GM19452 (cell line): Measurements from ENCODE around the gene KCNK17.
A peak's percentile ranks its signal among the peaks of the same experiment; 100 is the strongest.
"Not testable (repeated sequence)": the region's sequence is repeated elsewhere in the genome, so short reads cannot be mapped to it uniquely, and the experiment has no call there.

Experiments
- ATAC-seq: cut with Tn5 transposase; IDR thresholded peaks from one replicate; pipeline ENCODE4 v1.9.1; 2021; ENCODE audit not compliant: unreplicated experiment

KCNK17 gene

DNA sequence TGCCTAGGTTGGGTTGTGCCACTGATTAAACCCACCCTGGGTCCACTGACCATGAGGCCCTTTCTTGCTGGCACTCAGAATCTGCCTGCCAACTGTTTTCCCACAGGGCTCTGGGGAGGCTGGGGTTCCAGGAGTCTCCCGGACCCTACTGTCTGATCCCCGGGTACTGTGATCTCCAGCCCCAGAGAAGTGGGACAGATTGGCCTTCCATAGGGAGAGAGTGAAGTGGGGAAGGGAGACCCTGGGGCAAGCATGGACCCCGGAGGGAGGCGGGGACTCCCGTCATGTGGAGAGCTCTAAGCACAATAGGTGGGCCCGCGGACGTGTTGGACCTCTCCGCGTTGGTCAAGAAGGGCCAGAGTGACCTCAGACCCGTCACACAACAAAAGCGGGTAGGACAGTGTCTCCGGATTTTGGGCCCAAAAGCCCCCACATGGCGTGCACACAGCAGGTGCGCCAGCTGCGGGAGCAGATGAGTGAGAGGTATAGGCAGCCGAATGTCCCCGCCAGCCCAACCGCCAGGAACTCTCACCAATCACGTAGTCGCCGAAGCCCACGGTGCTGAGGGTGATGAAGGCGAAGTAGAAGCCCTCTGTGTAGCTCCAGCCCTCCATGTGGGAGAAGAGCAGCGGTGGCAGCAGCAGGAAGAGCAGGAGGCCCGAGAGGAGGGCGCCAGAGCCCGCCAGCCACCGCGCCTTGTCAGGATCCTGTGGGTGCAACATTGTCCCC lies 10.6 kb downstream of the KCNK17 start:
- ATAC-seq = no peak

DNA sequence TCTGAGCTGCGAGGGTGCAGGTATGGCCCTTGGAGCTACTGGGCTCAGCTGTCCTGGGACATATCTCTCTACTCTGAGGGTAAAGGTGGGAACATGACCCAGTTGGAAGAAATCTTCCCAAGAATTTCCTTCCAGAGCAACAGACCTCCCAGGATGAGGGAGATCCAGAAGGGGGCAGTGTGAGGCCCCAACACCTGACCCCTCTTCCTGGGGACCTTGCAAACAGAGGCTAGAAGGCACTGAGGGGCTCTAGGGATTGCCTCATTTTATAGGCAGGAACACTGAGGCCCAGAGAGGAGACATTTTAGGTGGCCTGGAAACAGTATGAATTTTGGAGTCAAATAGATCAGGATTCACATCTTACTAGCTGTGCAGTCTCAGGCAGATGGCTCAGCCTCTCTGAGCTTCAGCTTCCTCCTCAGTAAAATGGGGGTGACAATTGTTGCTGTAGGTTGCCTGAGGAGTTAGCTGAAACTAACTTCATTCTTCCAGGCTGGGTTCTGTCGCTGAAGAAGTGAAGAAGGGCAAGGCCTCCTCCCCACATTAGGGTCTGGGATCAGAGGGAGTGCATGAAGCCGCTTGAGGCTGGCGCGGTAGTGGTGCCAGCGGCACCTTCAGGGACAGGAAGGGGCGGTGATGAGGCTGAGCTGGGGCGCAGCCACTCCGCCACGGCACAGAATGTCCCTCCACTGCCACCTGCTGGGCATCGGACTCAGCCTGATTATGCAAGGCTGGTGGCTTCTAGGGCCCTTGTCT lies 11.4 kb downstream of the KCNK17 start:
- ATAC-seq = peak; percentile 71

DNA sequence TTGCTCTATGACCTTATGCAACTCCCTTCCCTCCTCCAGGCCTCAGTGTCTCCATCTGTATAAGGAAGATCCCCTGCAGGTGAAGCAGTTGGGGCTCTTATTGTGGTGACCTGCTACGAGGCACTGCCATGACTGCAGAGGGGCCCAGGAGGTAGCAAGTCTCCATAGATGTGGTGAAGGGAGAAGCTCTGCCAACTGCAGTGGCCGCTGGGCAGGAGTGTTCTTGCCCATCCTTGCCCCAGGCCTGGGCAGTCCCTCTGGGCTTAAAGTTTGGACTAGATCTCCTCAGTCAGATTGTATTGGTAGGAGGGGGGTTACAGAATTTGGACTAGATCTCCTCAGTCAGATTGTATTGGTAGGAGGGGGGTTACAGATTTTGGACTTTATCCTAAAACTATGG lies 12.2 kb downstream of the KCNK17 start:
- no peak for ATAC-seq

DNA sequence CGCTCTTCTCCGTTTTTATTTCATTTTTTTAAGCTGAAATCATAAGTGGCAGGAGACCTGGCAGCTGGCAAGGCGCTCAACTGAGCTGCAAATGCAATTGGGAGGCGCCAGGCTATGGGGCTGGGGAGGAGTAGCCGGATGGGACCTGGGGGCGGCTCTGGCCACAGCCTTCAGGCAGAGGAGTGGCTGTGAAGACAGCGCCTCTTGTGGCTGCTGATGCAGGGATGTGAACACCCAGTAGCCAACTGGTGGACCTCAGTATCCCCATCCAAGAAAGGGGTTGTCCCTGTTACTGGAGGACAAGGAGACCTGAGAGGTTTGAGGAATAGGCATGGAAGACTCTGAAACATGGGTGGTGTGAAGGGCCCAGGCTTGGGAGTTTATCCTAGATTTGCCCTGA lies 12.6 kb downstream of the KCNK17 start:
- no peak for ATAC-seq

DNA sequence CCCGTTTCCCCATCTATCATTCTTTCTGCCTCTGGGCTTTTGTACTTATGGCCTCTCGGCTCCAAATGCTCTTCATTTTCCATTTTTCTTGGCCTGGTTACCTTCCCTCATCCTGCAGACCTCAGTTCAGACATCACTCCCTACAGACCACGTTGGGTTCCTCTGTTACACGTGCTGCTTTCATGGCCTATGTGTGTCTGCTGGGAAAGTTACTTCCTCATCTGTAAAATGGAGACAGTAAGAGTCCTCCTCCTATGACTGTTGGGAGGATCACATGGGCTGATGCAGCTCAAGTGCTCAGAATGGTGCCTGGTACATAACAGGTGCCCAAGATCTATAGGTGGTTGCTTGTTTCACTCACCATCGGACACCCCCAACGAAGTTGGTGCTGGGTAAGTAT lies 13.5 kb downstream of the KCNK17 start:
- ATAC-seq = no peak

DNA sequence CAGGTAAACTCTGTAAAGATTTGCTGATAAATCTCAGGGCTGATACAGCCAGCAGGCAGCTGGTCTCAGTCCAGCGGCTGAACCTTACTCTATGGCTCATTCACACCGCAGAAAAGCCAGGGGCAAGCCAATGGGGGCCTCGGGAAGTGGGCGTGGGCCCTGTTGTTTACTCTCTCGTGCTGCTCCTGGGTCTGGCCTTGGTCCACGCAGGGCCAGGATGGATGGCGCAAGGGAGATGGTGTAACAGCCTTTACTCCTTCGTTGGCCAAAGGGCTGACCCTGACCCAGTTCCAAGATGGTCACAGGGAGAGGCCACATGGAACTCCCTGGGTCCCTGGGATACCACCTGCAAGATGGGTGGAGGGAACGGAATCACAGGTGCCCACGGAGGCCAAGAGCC lies 16.2 kb downstream of the KCNK17 start:
- no peak for ATAC-seq

DNA sequence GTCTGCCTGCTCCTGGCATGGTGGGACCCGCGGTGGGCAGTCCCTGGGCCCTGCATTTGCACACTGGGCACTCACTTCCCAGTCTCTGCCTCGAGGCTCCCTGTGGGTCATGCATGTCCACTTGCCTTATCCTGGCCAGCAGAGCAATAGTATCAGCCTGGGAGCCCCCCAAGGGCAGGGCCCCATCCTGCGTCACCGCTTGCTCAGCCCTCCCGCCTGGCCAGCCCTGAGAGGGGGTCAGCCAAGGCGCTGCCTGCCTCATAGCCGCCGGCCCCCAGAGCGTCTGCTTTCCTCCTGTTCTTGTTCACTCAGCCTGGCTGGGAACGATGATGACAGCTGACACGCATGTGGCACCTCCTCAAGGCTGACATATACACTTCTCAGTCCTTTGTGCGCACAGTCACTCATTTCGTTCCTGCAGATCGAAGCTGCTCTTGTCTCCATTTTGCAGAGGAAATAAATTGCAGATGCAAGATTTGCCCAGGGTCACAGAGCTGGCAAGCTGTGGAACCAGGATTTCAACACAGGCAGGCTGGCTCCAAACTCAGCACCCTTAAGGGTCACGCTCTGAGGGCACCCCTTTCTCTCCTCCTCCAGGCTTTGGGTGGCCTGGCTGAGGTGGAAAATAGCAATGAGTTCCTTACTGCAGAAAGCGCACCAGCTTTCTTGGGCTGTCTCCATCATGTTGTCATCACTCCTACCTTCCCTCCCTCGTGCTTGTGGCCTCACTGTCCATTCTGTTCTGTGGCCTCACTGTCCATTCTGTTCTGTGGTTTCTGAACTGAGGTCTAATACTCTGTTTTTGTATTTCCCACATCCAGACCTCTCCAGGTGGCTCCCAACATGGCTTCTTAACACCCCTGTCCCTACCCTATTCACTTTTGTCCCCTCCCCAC lies 17.2 kb downstream of the KCNK17 start:
- ATAC-seq = no peak

DNA sequence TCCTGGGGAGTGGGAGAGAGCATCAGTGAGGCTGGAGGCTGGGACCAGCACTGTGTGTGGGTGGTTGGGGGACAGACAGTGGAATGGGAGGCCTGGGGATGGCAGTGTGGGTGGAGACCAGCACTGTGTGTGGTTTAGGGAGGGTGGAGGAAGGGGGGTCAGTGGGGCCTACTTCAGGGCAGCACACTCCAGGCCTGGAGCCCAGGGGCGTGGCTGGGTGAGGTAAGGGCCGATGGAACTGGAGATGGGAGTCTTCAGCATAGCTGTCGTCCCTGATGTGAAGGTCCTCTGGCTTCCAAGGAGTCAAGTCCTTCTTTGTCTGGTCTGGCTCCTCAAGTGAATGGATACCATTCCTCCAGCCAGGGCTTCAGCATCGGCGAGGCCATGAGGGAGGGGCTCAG lies 18.6 kb downstream of the KCNK17 start:
- ATAC-seq = no peak

DNA sequence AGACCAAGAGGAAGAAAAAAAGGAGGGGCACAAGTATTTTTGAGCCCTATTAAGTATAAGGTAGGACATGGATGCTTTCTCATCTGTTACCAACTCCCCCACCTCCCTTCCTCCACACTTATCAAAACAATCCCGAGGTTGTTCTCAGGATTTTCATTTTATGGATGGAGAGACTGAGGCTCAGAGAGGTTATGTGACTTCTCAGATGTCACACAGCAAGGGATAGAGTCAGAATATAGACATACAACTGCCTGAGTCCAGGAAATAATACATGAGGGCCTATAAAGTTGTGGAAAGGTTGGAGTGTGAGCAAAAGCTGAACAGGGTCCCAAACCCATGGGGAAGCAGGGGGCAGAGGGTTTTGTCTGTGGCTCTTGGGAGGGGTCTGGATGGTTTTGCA lies 19.3 kb downstream of the KCNK17 start:
- ATAC-seq = no peak

DNA sequence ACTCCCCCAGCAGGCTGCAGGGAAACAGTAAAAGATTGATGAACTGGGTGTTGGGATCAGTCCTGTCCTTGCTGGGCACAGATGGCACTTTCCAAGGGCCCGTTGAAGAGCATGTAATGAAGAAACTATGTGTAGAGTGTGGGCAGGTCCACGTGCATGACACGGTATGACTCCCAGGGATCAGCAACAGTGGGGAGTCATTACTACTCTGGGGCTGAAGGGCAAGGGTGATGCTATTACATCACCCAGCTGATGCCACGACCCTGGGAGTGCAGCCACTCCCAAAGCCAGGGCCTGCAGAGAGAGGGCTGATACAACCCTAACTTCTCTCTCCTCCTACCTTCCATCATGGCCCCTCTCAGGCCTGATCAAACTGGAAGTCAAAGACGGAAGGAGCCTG lies 20.1 kb downstream of the KCNK17 start:
- ATAC-seq = no peak

DNA sequence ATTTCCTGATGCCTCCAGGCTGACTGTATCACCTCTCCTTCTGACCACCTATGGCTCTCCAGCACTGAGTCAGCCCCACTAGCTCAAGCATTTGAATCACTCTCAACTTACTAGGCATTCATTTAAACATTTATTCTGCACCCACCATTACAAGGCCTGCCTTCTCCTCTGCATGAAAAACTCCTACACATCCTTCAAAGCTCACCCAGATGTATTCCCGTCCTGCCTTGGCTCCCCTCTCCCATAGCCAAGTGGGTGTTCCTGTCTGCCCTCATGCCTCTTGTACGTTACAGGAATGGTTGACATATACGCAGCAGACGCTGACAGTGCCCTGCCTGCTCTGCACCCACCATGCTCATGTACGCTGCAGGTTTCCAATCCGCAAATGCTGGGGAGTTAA lies 21.6 kb downstream of the KCNK17 start:
- ATAC-seq = no peak

DNA sequence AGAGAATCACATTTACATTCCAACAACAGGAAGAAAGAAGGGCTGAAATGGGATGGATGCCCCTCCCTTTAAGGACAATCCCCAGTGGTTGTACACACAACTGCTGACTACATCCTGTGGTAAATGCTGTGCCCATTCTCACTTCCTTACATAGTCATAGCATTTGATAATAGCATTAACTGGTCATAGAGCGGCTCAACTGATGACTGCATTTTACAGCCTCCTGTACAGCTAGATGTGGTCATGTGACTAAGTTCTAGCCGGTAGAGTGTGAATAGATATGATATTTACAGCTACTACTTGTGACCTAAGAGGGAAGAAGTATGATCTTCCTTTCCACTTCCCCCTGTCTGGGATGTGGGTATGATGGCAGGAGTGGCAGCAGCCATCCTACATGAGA lies 24.7 kb downstream of the KCNK17 start:
- ATAC-seq = no peak

DNA sequence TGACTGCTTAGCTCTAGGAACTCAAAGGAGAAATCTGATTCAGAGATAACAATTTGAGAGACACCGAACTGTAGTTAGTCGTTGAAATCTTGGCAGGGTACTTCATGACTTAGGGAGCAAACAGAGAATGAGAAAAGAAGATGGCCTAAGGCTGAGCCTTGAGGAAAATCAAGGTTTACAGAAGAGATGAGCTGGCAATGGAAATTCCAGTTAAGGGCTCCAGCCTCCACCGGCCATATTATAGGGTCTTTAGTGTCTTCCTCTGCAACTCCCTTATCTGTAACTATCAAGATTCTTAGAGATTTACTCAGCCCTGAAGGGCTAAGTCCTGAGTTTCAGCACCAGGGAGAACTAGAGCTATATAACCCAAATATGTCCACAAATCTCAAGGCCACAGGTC lies 26.6 kb downstream of the KCNK17 start:
- ATAC-seq = no peak

DNA sequence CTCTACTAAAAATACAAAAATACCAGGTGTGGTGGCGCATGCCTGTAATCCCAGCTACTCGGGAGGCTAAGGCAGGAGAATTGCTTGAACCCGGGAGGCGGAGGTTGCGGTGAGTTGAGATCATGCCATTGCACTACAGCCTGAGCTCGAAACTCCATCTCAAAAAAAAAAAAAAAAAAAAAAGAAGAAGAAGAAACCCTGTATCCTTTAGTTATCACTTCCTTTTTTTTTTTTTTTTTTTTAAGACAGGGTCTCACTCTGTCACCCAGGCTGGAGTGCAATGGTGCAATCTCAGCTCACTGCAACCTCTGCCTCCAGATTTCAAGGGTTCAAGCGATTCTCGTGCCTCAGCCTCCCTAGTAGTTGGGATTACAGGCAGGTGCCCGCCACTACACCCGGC lies 27.6 kb downstream of the KCNK17 start:
- not testable (repeated sequence) for ATAC-seq

DNA sequence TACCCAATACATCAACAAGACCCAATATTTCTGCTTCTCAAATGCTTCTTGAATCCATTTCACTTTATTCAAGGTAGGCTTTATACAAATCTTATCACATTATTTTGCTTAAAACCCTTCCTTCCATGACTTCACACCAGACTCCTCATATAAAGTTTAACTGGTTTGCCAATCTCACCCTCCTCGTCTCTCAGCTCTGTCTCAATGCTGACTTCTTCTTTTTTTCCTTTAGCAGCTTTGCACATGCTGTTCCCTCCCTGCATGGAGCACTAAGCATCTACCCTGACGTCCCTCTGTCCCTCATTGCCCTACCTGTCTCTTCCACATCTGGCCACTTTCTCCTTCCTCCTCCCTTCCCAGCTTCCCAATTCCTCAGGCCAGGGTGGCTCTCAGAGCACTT lies 31.4 kb downstream of the KCNK17 start:
- ATAC-seq = no peak

DNA sequence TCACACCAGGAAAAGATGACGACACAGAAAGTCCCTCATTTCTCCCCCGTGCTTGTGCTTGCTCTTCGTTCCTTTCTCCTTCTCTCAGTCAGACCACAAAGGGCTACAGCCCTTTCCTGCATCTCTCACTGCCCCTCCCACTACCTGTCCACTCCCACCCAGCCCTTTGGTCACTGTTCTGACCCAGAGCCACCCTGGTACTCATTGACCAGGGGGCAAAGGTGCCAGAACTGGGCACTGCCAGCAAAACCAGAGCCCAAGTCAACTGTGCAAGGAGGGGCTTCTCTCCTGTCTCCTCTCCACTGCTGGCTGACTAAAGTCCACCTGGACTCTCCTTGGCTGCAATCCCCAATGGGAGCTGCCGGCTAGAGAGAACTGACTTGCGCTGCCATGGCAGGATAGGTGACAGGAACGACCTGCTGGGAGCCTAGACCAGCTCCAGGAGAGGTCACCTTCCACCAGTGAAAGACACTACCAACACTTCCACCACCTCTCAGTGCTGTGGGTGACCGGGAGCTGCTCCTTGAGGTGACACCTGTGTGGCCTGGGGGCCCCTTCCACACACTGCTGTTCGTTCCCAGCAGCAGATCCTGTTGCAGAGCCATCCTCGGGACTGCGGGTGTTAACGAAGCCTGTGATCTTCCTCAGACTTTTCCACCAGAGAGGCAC lies 32.8 kb downstream of the KCNK17 start:
- ATAC-seq = no peak

DNA sequence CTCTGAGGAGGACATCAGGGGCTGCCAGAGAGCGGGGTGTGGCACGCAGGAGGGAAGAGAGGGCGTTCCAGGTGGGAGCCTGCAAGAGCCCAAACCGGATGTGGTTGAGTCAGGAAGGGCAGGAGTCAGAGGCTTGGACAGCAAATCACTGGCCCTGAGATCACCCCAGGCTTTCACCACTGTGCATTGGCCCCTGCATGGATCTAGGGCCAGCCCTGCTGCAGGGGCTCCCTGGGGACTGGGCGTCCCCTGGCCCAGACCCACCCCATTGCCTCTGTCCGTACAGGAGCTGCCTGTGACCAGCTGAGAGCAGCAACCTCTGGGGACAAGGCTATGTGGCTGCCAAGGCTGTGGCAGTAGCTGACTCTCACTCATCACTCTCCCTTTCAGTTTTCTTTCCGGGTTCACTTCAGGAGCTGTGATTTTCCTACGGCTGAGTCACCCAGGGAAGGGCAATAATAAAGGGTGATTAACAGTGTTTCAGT lies 33.9 kb downstream of the KCNK17 start:
- no peak for ATAC-seq

DNA sequence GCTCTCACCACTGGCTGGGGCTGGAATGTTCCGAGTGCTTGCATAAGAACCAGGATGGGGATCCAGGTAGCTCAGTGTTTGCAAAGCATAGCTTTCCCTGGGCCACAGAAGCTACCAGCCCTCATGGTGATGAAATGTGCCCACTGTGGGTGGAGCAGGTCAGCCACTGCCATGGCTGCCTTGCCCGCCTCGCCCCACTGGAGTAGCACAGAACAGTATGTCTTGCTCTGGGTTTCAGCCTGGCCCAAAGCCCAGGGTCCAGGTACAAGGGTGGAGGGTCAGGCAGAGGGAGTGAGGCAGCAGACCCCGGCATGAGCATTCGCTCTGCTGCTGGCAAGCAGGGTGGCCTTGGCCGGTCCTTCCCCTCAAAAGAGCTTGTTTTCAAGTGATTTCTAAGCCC lies 34.7 kb downstream of the KCNK17 start:
- ATAC-seq = no peak

DNA sequence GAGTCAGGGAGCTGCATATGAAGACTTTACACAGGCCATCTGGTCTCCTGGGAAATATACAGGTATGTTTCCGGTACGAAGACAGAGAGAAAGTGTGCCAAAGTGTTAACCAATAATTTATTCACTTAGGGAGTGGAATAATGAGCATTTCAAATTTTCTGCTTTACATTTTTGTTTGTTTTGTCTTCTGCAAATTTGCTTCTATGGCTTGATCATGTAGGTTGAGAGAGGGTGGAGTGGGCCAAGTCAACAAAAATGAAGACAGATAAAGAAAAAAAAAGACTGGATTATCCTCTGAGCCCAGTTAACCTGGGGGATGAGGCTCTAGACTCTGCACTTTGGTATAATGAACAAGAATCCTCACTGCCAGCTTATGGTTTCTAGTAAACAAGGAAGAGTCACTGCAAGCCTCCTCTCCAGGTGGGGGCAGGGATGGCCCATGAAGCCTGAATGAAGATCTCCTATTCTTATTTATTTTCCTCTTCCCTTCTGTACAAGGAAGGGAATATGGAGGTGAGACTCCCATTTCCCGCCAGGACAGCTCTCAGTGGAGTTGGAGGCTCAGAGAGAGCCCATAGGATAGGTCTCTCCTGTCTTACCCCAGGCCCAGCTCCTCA lies 37.7 kb downstream of the KCNK17 start:
- no peak for ATAC-seq

DNA sequence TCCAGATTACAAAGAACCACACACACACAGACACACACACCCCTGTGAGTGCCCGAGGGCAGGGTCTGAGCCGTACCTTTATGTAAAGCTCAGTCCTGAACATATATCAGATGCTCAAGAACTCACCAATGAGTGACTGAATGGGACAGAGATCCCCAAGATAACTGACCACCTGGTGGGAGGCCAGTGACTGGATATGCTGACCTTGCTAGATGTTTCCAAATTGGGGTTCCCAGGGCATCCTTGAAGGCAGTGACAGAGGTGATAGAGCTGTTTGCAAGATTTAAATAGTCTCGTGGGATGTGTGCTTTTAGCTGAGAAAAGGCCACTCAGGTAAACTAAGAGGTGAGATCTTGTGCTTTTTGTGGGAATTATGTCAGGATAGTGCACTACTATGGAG lies 39.3 kb downstream of the KCNK17 start:
- no peak for ATAC-seq

DNA sequence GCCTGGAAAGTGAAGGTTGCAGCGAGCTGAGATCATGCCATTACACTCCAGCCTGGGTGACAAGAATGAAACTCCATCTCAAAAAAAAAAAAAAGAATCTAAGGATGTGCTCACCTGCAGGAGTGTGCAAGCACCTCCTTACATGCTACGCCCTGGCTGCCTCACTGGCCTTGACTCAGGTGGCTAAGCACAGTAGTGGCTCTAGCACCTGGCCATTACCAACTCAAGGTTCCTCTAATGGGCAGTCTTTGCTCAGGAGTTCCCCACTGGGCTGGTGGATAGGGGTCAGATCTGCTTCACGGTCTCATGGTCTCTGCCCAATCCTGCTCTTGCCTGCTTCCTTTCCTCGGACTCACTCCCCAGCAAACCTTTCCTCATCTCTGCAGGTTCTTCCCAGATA lies 39.7 kb downstream of the KCNK17 start:
- ATAC-seq = no peak
